ENCODE results near the gene CANX. TPM values are rescaled to one million over a fixed set of nuclear protein-coding genes. Genes with fewer than 3 reads are reported as not detected.
A peak's percentile ranks its signal among the peaks of the same experiment; 100 is the strongest.

CANX gene
- total and polyA plus RNA-seq, 9 of the 15 experiments (the other 6 are each of a cell fraction or from before 2014, with no cell fraction given), result 155 to 893 (median 589) TPM

DNA sequence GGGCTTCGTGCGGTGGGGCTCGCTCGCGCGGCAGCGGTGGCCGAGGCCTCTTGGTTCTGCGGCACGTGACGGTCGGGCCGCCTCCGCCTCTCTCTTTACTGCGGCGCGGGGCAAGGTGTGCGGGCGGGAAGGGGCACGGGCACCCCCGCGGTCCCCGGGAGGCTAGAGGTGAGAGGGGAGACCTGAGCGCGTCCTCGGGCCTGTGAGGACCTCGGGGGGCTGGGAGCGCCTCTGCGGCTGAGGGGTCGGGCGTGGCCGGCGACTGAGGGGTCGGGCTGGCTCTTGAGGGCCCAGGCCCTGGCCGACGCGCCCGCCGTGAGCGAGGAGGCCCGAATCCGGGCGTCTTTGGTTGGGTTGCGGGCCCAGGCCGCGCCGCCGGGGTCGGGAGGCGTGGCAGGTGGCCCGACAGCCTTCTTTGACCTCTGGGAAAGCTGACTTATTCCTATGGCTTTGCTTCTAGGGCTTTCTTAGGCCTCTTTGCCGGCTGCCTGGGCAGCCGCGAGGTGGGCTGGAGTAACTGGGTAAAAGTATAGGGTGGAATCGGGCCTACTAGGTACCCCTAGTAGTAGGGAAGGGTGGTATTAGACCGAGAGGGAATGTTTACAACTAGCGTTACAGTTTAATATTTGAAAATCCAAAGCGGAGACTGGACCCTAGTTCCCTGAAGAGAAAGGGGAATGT is at the start of gene CANX (continued):
- TF ChIP-seq FOXK1 (CRISPR knock-in tag; IDR thresholded peaks at IDR 0.05; ENCODE audit: borderline replicate concordance), result peak; percentile 39; the same call in 1 of the 2 replicates
- no peak for TF ChIP-seq ZNF780A (CRISPR knock-in tag; IDR thresholded peaks at IDR 0.05)
- TF ChIP-seq ZC3H11A (IDR thresholded peaks at IDR 0.05; ENCODE audit: low read depth, low read length), result no peak
- TF ChIP-seq ETV6 (IDR thresholded peaks at IDR 0.05; ENCODE audit: borderline replicate concordance in 1 of 2, low read depth in 2 of 2, low read length in 1 of 2), result no peak
- TF ChIP-seq ETV6 (CRISPR knock-in tag; IDR thresholded peaks at IDR 0.05; ENCODE audit: borderline replicate concordance), result peak; percentile 42; the same call in 1 of the 2 replicates
- TF ChIP-seq NFXL1 (CRISPR knock-in tag; IDR thresholded peaks at IDR 0.05), result no peak
- peak; percentile 80 for TF ChIP-seq POLR2AphosphoS5 (IDR thresholded peaks at IDR 0.05; ENCODE audit: control insufficient read depth, insufficient read depth, low read depth, low read length)
- peak; percentile 82 for TF ChIP-seq CBX1 (IDR thresholded peaks at IDR 0.05; ENCODE audit: low read depth)
- TF ChIP-seq, protein P1, sequence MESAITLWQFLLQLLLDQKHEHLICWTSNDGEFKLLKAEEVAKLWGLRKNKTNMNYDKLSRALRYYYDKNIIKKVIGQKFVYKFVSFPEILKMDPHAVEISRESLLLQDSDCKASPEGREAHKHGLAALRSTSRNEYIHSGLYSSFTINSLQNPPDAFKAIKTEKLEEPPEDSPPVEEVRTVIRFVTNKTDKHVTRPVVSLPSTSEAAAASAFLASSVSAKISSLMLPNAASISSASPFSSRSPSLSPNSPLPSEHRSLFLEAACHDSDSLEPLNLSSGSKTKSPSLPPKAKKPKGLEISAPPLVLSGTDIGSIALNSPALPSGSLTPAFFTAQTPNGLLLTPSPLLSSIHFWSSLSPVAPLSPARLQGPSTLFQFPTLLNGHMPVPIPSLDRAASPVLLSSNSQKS (CRISPR knock-in tag; IDR thresholded peaks at IDR 0.05), result no peak
- no peak for TF ChIP-seq STAT5A (IDR thresholded peaks at IDR 0.05; ENCODE audit: borderline replicate concordance, low read length)
- TF ChIP-seq SP2 (IDR thresholded peaks at IDR 0.05; ENCODE audit: extremely low read depth, low read depth, low read length, poor library complexity, severe bottlenecking), result no peak
- no peak for TF ChIP-seq ZNF347 (CRISPR knock-in tag; IDR thresholded peaks at IDR 0.05; ENCODE audit: low read depth)
- TF ChIP-seq, protein P2, sequence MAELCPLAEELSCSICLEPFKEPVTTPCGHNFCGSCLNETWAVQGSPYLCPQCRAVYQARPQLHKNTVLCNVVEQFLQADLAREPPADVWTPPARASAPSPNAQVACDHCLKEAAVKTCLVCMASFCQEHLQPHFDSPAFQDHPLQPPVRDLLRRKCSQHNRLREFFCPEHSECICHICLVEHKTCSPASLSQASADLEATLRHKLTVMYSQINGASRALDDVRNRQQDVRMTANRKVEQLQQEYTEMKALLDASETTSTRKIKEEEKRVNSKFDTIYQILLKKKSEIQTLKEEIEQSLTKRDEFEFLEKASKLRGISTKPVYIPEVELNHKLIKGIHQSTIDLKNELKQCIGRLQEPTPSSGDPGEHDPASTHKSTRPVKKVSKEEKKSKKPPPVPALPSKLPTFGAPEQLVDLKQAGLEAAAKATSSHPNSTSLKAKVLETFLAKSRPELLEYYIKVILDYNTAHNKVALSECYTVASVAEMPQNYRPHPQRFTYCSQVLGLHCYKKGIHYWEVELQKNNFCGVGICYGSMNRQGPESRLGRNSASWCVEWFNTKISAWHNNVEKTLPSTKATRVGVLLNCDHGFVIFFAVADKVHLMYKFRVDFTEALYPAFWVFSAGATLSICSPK (IDR thresholded peaks at IDR 0.05; ENCODE audit: borderline replicate concordance), result no peak
- no peak for TF ChIP-seq ZNF668 (CRISPR knock-in tag; IDR thresholded peaks at IDR 0.05)
- TF ChIP-seq SNRNP70 (optimal IDR thresholded peaks at IDR 0.05; ENCODE audit: low read depth, low read length), result no peak
- no peak for TF ChIP-seq ZNF124 (CRISPR knock-in tag; IDR thresholded peaks at IDR 0.05)
- TF ChIP-seq TGIF2 (CRISPR knock-in tag; IDR thresholded peaks at IDR 0.05), result no peak
- TF ChIP-seq FOSL1 (tag; conservative IDR thresholded peaks at IDR 0.05), result no peak
- no peak for TF ChIP-seq U2AF2 (optimal IDR thresholded peaks at IDR 0.05; ENCODE audit: low read depth, low read length)
- TF ChIP-seq, protein P3, sequence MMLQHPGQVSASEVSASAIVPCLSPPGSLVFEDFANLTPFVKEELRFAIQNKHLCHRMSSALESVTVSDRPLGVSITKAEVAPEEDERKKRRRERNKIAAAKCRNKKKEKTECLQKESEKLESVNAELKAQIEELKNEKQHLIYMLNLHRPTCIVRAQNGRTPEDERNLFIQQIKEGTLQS (IDR thresholded peaks at IDR 0.05), result no peak
- TF ChIP-seq, protein P3 (CRISPR knock-in tag; conservative IDR thresholded peaks at IDR 0.05), result no peak; the same call in none of the 2 replicates
- peak; percentile 80; the same call in 1 of the 2 replicates for TF ChIP-seq ZC3H4 (CRISPR knock-in tag; IDR thresholded peaks at IDR 0.05; ENCODE audit: borderline replicate concordance)
- no peak for TF ChIP-seq ZNF766 (CRISPR knock-in tag; conservative IDR thresholded peaks at IDR 0.05)
- no peak for TF ChIP-seq PURB (CRISPR knock-in tag; IDR thresholded peaks at IDR 0.05; ENCODE audit: low read depth)
- TF ChIP-seq DMBX1 (CRISPR knock-in tag; IDR thresholded peaks at IDR 0.05; ENCODE audit: borderline replicate concordance), result no peak
- TF ChIP-seq ZNF696 (CRISPR knock-in tag; conservative IDR thresholded peaks at IDR 0.05), result no peak
- peak; percentile 73; the same call in 1 of the 2 replicates for TF ChIP-seq NR3C1 (CRISPR knock-in tag; IDR thresholded peaks at IDR 0.05)
